AG08395 (cell line): ENCODE results near the gene BLM.
"Not testable (repeated sequence)": the region's sequence is repeated elsewhere in the genome, so short reads cannot be mapped to it uniquely, and the experiment has no call there.

ENCODE experiments used
- DNase-seq: peaks from one replicate; pipeline ENCODE4 v3.0.0; 2012; ENCODE audit warnings: mixed read lengths, low spot score

BLM gene

DNA sequence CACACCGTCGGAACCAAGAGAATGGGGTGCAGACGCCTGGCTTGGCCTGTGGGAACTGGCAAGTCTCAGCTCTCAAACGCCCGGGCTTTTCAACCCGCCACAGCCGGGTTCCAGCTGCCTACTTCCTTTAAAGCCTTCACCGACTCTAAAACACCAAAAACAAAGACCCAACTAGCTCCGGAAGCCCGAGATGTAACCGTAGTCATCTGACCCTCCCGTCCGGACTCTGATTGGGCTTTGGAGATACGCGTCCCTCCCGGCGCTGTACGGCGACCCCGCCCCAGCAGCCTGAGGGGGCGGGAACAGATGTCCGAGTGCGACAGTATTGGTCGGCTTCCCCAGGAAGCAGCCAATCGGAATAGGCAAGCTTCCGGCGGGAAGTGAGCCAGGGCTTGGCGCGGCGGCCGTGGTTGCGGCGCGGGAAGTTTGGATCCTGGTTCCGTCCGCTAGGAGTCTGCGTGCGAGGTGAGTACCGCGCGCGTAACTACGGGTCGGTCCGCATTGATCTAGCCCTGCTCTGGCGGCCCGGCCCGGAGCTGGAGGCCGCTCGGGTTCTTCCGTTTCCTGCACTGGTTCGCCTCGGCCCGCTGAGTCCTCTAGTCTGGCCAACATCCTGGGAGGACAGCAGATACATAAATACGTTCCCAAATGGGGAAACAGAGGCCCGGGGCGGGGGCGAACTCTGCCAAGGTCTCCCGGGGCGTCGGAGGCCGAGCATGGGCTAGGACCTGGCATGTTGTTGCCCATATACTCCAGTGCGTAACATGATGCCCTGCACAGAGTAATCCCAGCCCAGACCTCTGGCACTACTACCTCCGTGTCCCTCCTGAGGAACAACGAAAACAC, at the start of gene BLM:
BLM (plus strand) TSS at position 371 of the 846 bp plus-strand sequence. CDS start 30,047 bp downstream, outside the sequence.
- peak; percentile 100 for DNase-seq

GRCh38 chr15:90667755-90668345, 49.3 kb upstream of the BLM start:
- DNase-seq = not testable (repeated sequence)

- DNase-seq = not testable (repeated sequence)
These were observed 46.5 kb upstream of the BLM start for GRCh38 chr15:90670631-90671030.

DNA sequence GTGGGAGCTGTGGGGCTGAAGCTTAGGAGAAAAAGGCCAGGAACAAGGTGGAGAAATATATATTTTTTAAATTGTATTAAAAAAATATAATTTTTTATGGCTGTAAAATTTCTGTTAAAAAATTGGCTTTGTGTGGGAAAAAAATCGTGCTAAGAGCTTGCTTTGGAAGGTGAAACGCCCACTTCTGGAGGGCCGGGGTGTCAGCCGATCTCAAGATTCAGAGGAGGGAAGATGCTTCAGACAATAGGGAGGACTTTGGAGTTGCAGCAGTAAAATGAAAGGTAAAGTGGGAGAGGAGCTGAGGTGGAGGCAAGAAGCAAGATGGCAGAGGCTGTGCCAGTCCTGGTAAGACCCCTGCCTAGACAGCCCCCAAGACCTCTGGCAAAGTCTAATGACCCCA, 45.9 kb upstream of the BLM start:
- DNase-seq = no peak

DNA sequence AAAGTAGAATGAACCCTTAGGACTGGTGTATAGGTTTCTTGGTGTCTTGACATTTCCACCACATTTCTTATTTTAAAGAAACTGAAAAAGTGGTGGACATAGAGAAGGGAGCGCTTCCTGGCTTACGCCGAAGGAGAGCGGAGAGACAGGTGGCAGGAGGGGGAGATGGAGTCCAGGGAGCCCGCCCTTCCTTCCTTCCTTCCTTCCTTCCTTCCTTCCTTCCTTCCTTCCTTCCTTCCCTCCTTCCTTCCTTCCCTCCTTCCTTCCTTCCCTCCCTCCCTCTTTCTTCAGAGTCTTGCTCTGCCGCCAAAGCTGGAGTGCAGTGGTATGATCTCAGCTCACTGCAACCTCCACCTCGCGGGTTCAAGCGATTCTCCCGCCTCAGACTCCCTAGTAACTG, 43.8 kb upstream of the BLM start:
- not testable (repeated sequence) for DNase-seq

- no peak for DNase-seq
These were observed 42.7 kb upstream of the BLM start for GRCh38 chr15:90674476-90674875.

DNA sequence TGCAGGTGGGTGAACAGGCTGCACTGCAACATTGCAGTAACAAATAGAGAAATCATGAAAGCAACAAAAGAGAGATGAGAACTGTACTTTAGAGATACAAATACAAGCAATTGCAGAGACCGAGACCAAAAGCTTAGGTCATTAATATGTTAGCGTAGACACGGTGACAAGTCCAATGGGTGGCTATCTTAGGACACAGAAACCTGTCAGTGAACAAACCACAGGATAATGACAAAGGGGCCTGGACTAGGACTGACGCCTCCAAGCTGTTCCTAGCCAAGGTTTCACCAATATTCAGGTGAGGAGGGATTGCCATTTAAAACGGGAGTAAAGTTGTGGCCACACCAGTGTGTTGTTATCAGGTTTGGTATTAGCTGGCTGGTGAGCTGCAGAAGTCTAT, 41.7 kb upstream of the BLM start:
- no peak for DNase-seq

- no peak for DNase-seq
These were observed 39.0 kb upstream of the BLM start for GRCh38 chr15:90677807-90678790.

DNA sequence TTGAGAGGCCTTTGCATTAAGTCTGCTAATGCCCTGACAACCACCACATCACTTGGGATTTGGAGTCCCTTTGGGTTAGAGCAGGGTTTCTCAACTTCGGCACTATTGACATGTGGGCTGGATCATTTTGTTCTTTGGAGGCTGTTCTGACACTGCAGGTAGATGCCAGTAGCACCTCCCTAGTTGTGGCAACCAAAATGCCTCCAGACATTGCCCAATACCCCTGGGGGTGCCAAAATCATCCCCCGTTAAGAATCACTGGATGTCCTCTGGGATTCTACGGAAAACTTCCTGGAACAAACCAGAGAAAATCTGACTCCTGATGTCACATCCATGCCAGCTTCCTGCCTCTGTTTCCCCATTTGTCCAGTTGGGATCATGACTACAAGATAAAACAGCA, 37.2 kb upstream of the BLM start:
- DNase-seq = no peak

DNA sequence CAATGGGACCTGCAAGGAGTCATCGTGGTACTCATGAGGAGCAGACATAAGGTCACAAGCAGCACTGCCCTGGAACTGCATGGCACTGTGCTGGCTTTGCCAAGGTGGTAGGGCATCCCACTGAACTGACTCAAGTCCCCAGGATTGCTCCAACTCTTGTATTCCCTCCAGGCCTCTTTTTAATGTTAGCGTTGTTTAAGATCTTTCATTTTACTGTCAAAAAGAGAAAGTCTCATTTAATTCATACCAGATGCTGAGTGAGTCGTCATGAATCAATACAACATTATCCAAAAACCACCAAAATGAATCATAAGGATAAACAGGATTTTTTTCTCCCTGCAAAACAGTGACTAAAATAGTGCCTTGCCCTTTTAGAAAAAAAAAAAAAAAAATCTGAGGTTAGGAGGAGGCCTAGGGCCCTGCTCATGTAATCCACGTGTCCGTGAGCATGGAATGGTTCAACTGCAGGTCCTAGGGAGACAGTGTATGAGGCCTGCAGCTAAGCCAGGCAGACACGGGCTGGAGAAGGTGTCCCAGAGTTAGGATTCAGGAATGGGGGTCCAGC, 36.7 kb upstream of the BLM start:
- peak; percentile 91 for DNase-seq

- no peak for DNase-seq
These were observed 36.1 kb upstream of the BLM start for GRCh38 chr15:90681056-90681455.

- peak; percentile 77 for DNase-seq
These were observed 35.7 kb upstream of the BLM start for GRCh38 chr15:90681480-90681879.

- DNase-seq = no peak
These were observed 33.8 kb upstream of the BLM start for GRCh38 chr15:90683371-90683770.

- no peak for DNase-seq
These were observed 33.3 kb upstream of the BLM start for GRCh38 chr15:90683876-90684275.

DNA sequence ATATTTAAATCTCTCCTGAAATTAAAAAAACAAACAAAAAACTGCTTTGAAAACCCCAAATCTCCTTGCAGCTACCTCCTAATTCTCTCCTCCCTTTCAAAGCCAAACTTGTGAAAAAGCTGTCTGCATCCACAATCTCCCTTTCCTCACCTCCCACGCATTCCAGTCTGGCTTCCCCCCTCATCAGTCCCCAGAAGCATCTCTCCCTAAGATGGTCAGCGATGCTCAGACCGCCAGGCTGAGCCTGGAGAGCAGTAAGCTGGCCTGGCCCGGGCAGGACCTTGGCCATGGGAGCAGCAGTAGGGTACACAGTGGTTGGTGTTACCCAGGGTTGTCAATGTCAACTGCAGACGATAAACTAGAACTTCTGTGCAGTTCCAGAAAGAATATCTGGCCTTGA, 32.9 kb upstream of the BLM start:
- no peak for DNase-seq

DNA sequence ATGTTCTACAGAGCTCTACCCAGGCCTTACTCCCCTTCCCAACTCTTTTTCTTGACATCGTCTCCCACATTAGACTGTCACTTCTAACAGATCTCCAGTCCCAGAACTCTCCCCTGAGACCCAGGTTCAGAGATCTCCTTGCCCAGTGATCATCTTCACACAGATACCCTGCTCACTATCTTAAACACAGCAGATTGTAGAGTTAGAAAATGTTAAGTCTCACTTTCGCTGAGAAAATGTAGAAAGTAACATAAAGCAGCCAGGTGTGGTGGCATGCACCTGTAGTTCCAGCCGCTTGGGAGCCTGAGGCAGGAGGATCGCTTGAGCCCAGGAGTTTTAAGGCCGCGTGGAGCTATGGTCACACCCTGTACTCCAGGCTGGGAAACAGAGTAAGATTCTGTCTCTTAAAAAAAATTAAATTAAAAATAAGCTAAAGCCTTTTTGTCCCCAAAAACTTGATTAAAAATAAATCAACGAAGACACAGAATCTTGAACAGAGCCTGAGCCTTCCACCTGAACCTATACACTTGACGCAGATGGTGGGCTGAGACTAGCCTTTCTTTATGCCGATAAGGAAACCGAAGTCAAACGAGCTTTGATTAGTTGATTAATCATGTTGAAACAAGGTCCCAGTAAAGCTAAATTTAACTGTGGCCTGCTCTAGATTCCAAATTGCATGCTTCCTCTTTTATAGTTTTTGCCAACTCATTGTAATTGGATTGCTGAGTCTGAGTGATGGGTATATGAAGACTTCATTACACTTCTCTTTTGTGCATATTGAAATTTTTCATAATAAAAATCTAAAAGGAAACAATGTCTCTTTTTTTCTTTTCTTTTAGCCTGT, 31.3 kb upstream of the BLM start:
- no peak for DNase-seq

- DNase-seq = no peak
These were observed 30.5 kb upstream of the BLM start for GRCh38 chr15:90686435-90687218.

GRCh38 chr15:90689326-90689961, 27.7 kb upstream of the BLM start:
- not testable (repeated sequence) for DNase-seq

DNA sequence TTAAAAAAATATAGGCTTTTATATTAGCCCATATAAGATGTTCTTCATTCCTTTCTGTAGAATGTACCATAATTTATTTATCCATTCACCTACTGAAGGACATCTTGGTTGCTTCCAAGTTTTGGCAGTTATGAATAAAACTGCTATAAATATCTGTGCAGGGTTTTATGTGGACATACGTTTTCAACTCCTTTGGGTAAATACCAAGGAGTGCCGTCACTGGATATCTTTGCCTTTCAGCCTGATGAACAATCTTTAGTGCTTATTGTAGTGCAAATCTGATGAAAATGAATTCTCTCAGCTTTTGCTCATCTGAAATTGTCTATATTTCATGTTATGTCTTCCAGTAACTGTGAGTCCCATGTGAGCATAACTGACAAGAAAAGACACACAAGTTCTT, 26.6 kb upstream of the BLM start:
- DNase-seq = no peak

DNA sequence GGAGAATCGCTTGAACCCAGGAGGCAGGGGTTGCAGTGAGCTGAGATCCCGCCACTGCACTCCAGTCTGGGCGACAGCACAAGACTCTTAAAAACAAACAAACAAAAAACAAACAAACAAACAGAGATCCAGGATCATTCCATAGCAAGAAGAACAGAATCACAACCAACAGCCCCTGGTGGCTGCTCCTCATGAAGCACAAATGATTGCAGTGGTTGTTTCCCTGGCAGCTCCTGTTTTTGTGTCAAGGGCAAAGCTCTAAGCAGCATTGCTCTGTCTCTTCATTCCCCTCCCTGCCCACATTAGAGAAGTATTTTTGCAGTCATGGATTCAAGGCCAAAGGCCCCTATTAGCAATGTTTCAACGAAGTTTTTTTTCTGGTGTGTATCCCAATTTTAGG, 25.8 kb upstream of the BLM start:
- no peak for DNase-seq
